SK-N-SH (cell line): ENCODE results near the gene LRIT2. TPM values are rescaled to one million over a fixed set of nuclear protein-coding genes. Genes with fewer than 3 reads are reported as not detected.

Experiments
- CTCF ChIA-PET: fragments of 300-600, 350-600 bp; formaldehyde crosslinking; extraction: SDS; loops from one replicate; lab custom pipeline; 2021; lab: Yijun Ruan, JAX
- POLR2A ChIA-PET: fragments of 350-600 bp; sonication (Branson Sonifier 250); formaldehyde crosslinking; extraction: SDS; loops from one replicate; lab custom pipeline; 2020; ENCODE audit warnings: antibody characterized with exemption, inconsistent platforms; lab: Yijun Ruan, JAX
- DNase-seq: peaks from one replicate; pipeline ENCODE4 v3.0.0; 2012
- H2AFZ ChIP-seq: fragments of 200-600 bp; sonication (generic); 2 replicates; pipeline ENCODE4 v1.8.1; 2016; ENCODE audit warnings: antibody characterized with exemption, mild to moderate bottlenecking, low read depth
- H3F3A ChIP-seq: fragments of 200-600 bp; sonication (generic); replicated peaks from 2 replicates; pipeline ENCODE3; 2016; ENCODE audit warnings: antibody characterized with exemption, mild to moderate bottlenecking; ENCODE audit not compliant: insufficient read depth
- H3K27ac ChIP-seq, 2 experiments: fragments of 200-500 bp in 1 of 2; fragments of 200-600 bp in 1 of 2; sonication (Bioruptor generic) in 1 of 2; sonication (generic), shearing (Covaris generic) in 1 of 2; 2 replicates each; pipeline versions ENCODE4 v1.5.1 to v1.6.1; 2014 to 2016; ENCODE audit warnings: low read depth in 2 of 2, inconsistent platforms in 1 of 2, low read length in 1 of 2, mild to moderate bottlenecking in 1 of 2, mixed read lengths in 1 of 2
- H3K27me3 ChIP-seq: fragments of 200-600 bp; sonication (generic), shearing (Covaris generic); 2 replicates; pipeline ENCODE4 v1.6.1; 2016; ENCODE audit warnings: mixed run types; ENCODE audit not compliant: insufficient read depth
- H3K36me3 ChIP-seq, 2 experiments: fragments of 200-500 bp in 1 of 2; fragments of 200-600 bp in 1 of 2; sonication (Bioruptor generic) in 1 of 2; sonication (generic) in 1 of 2; replicated peaks in 1 of 2; 2 replicates each; pipeline versions ENCODE3 to v1.5.1; 2014 to 2016; ENCODE audit warnings: low read length in 1 of 2, mild to moderate bottlenecking in 1 of 2; ENCODE audit not compliant: insufficient read depth in 2 of 2, control insufficient read depth in 1 of 2
- H3K4me1 ChIP-seq, 2 experiments: fragments of 200-500 bp in 1 of 2; fragments of 200-600 bp in 1 of 2; sonication (Bioruptor generic) in 1 of 2; sonication (generic), shearing (Covaris generic) in 1 of 2; 2 replicates each; pipeline versions ENCODE4 v1.5.1 to v1.6.1; 2014 to 2016; ENCODE audit warnings: low read depth in 1 of 2, low read length in 1 of 2, mixed run types in 1 of 2; ENCODE audit not compliant: insufficient read depth in 2 of 2, control insufficient read depth in 1 of 2
- H3K4me2 ChIP-seq: fragments of 200-600 bp; sonication (generic), shearing (Covaris generic); 2 replicates; pipeline ENCODE4 v1.6.1; 2017; ENCODE audit warnings: mixed run types
- H3K4me3 ChIP-seq, 2 experiments: fragments of 200-500 bp in 1 of 2; fragments of 200-600 bp in 1 of 2; sonication (Bioruptor generic) in 1 of 2; sonication (generic), shearing (Covaris generic) in 1 of 2; 2 replicates each; pipeline versions ENCODE4 v1.5.1 to v1.8.1; 2014 to 2016; ENCODE audit warnings: low read depth in 2 of 2, inconsistent platforms in 1 of 2, low read length in 1 of 2, mild to moderate bottlenecking in 1 of 2, mixed read lengths in 1 of 2, moderate library complexity in 1 of 2
- H3K79me2 ChIP-seq: fragments of 200-600 bp; sonication (generic); 2 replicates; pipeline ENCODE4 v1.8.1; 2017; ENCODE audit warnings: mild to moderate bottlenecking; ENCODE audit not compliant: insufficient read depth
- H3K9ac ChIP-seq: fragments of 200-600 bp; sonication (generic); 2 replicates; pipeline ENCODE4 v1.6.1; 2017; ENCODE audit warnings: mixed run types
- H3K9me2 ChIP-seq: fragments of 200-600 bp; sonication (generic); 2 replicates; pipeline ENCODE4 v1.6.1; 2017; ENCODE audit warnings: mixed run types
- H3K9me3 ChIP-seq: fragments of 200-600 bp; sonication (generic); 2 replicates; pipeline ENCODE4 v1.6.1; 2017; ENCODE audit warnings: mixed run types, mild to moderate bottlenecking, moderate library complexity
- H4K20me1 ChIP-seq: fragments of 200-600 bp; sonication (generic); 2 replicates; pipeline ENCODE4 v1.6.1; 2017; ENCODE audit warnings: mild to moderate bottlenecking, mixed run types; ENCODE audit not compliant: insufficient read depth
- ELF1 ChIP-seq: IDR thresholded peaks from 2 replicates; pipeline ENCODE4 v1.4.0; 2012
- EP300 ChIP-seq, 2 experiments: IDR thresholded peaks; 2 replicates each; pipeline versions ENCODE4 v1.4.0 to v1.6.1; 2012; ENCODE audit warnings: borderline replicate concordance in 1 of 2, low read depth in 1 of 2, low read length in 1 of 2
- FOSL2 ChIP-seq: IDR thresholded peaks from 2 replicates; pipeline ENCODE4 v1.4.0; 2012; ENCODE audit warnings: low read depth, mild to moderate bottlenecking, moderate library complexity, borderline replicate concordance
- FOXJ3 ChIP-seq: sonication (generic); formaldehyde crosslinking; IDR thresholded peaks from 2 replicates; pipeline ENCODE4 v1.5.1; 2020; ENCODE audit warnings: mild to moderate bottlenecking, missing genetic modification reagents
- IRF3 ChIP-seq: fragments of 150-350 bp; IDR thresholded peaks from 2 replicates; pipeline ENCODE4 v1.6.1; 2016; ENCODE audit warnings: mild to moderate bottlenecking, low read depth, low read length
- JUND ChIP-seq: IDR thresholded peaks from 2 replicates; pipeline ENCODE4 v1.4.0; 2012
- MEF2A ChIP-seq: IDR thresholded peaks from 2 replicates; pipeline ENCODE4 v1.4.0; 2012; ENCODE audit warnings: low read depth, borderline replicate concordance
- NFIC ChIP-seq: IDR thresholded peaks from 2 replicates; pipeline ENCODE4 v1.4.0; 2012; ENCODE audit warnings: borderline replicate concordance
- RFX5 ChIP-seq: IDR thresholded peaks from 2 replicates; pipeline ENCODE4 v1.6.1; 2012; ENCODE audit warnings: mild to moderate bottlenecking, improper control_type of control experiment, low read length
- SIN3A ChIP-seq: IDR thresholded peaks from 2 replicates; pipeline ENCODE4 v1.6.1; 2012; ENCODE audit warnings: low read depth, mild to moderate bottlenecking, low read length, moderate library complexity, borderline replicate concordance
- TEAD4 ChIP-seq: IDR thresholded peaks from 2 replicates; pipeline ENCODE4 v1.4.0; 2012; ENCODE audit warnings: mild to moderate bottlenecking, borderline replicate concordance; ENCODE audit not compliant: insufficient read depth
- USF1 ChIP-seq: IDR thresholded peaks from 2 replicates; pipeline ENCODE4 v1.4.0; 2012; ENCODE audit warnings: low read depth, borderline replicate concordance
- YY1 ChIP-seq: IDR thresholded peaks from 2 replicates; pipeline ENCODE4 v1.4.0; 2012; ENCODE audit warnings: low read depth, mild to moderate bottlenecking
- WGBS: methylation state at CpG from one replicate; pipeline ENCODE4 v1.1.6; 2017; ENCODE audit warnings: low lambda C conversion rate; 5-methylcytosine and 5-hydroxymethylcytosine counted together
- polyA plus RNA-seq, 3 experiments: library from polyadenylated mRNA; depleted of rRNA; stranded (reverse); fragments of >200 nt; gene quantifications; 2 replicates each; pipeline ENCODE4 v1.2.3, GENCODE V29; 2012
- TF ChIP-seq, protein P1 (sequence below): fragments of 200-600 bp; sonication (generic); IDR thresholded peaks from 2 replicates; pipeline ENCODE4 v1.6.1; 2017; ENCODE audit warnings: antibody characterized with exemption, mild to moderate bottlenecking, moderate library complexity
- TF ChIP-seq, protein P2 (sequence below): IDR thresholded peaks from 2 replicates; pipeline ENCODE4; 2012
- TF ChIP-seq, protein P3 (sequence below): IDR thresholded peaks from 2 replicates; pipeline ENCODE4 v1.6.1; 2012; ENCODE audit warnings: mild to moderate bottlenecking, low read depth, low read length, moderate library complexity
- TF ChIP-seq, protein P4 (sequence below): fragments of 150-350 bp; IDR thresholded peaks from 2 replicates; pipeline ENCODE4 v1.6.1; 2017; ENCODE audit warnings: antibody characterized with exemption, low read length, low read depth, borderline replicate concordance

LRIT2 gene
- polyA plus RNA-seq, 1 of the 3 experiments (the other 2 are of a cell fraction) = not detected

GRCh38 chr10:84196941-84197340 lies 28.4 kb downstream of the LRIT2 start:
- no peaks in the 10 kb centered on the region for H3K27me3 ChIP-seq
- peaks cover 0 to 11% of the 10 kb centered on the region in 2 experiments; a peak in 1 of 4 replicates for H3K4me1 ChIP-seq
- H4K20me1 ChIP-seq = no peaks in the 10 kb centered on the region
- no peaks in the 10 kb centered on the region for H3K9me2 ChIP-seq
- H3F3A ChIP-seq = no peaks in the 10 kb centered on the region
- TF ChIP-seq YY1 (no peak), EP300 (IDR thresholded peaks at IDR 0.05; ENCODE audit: borderline replicate concordance in 1 of 2, low read depth in 1 of 2, low read length in 1 of 2) (no peak), FOSL2 (no peak), IRF3 (no peak), JUND (no peak), FOXJ3 (no peak), MEF2A (no peak), NFIC (no peak), USF1 (no peak), SIN3A (no peak), ELF1 (no peak), RFX5 (no peak), TEAD4 (no peak)
- TF ChIP-seq, protein P1, sequence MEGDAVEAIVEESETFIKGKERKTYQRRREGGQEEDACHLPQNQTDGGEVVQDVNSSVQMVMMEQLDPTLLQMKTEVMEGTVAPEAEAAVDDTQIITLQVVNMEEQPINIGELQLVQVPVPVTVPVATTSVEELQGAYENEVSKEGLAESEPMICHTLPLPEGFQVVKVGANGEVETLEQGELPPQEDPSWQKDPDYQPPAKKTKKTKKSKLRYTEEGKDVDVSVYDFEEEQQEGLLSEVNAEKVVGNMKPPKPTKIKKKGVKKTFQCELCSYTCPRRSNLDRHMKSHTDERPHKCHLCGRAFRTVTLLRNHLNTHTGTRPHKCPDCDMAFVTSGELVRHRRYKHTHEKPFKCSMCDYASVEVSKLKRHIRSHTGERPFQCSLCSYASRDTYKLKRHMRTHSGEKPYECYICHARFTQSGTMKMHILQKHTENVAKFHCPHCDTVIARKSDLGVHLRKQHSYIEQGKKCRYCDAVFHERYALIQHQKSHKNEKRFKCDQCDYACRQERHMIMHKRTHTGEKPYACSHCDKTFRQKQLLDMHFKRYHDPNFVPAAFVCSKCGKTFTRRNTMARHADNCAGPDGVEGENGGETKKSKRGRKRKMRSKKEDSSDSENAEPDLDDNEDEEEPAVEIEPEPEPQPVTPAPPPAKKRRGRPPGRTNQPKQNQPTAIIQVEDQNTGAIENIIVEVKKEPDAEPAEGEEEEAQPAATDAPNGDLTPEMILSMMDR = no peak
- TF ChIP-seq, protein P2, sequence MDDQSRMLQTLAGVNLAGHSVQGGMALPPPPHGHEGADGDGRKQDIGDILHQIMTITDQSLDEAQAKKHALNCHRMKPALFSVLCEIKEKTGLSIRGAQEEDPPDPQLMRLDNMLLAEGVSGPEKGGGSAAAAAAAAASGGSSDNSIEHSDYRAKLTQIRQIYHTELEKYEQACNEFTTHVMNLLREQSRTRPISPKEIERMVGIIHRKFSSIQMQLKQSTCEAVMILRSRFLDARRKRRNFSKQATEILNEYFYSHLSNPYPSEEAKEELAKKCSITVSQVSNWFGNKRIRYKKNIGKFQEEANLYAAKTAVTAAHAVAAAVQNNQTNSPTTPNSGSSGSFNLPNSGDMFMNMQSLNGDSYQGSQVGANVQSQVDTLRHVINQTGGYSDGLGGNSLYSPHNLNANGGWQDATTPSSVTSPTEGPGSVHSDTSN = no peak
- TF ChIP-seq, protein P3, sequence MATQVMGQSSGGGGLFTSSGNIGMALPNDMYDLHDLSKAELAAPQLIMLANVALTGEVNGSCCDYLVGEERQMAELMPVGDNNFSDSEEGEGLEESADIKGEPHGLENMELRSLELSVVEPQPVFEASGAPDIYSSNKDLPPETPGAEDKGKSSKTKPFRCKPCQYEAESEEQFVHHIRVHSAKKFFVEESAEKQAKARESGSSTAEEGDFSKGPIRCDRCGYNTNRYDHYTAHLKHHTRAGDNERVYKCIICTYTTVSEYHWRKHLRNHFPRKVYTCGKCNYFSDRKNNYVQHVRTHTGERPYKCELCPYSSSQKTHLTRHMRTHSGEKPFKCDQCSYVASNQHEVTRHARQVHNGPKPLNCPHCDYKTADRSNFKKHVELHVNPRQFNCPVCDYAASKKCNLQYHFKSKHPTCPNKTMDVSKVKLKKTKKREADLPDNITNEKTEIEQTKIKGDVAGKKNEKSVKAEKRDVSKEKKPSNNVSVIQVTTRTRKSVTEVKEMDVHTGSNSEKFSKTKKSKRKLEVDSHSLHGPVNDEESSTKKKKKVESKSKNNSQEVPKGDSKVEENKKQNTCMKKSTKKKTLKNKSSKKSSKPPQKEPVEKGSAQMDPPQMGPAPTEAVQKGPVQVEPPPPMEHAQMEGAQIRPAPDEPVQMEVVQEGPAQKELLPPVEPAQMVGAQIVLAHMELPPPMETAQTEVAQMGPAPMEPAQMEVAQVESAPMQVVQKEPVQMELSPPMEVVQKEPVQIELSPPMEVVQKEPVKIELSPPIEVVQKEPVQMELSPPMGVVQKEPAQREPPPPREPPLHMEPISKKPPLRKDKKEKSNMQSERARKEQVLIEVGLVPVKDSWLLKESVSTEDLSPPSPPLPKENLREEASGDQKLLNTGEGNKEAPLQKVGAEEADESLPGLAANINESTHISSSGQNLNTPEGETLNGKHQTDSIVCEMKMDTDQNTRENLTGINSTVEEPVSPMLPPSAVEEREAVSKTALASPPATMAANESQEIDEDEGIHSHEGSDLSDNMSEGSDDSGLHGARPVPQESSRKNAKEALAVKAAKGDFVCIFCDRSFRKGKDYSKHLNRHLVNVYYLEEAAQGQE = no peak
- TF ChIP-seq, protein P4, sequence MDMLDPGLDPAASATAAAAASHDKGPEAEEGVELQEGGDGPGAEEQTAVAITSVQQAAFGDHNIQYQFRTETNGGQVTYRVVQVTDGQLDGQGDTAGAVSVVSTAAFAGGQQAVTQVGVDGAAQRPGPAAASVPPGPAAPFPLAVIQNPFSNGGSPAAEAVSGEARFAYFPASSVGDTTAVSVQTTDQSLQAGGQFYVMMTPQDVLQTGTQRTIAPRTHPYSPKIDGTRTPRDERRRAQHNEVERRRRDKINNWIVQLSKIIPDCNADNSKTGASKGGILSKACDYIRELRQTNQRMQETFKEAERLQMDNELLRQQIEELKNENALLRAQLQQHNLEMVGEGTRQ = no peak
- H3K27ac ChIP-seq = no peak overlapping the region
- DNase-seq = no peak
- no peak overlapping the region for H3K4me3 ChIP-seq
- 80% methylated on average over 3 of the region's 5 CpGs for WGBS
- H3K9me3 ChIP-seq = no peaks in the 10 kb centered on the region
- no peaks in the 10 kb centered on the region for H3K79me2 ChIP-seq
- no peak overlapping the region for H3K4me2 ChIP-seq
- CTCF ChIA-PET = interaction anchor here (1.4 to 5.7 kb wide), 3 partner anchors 8 to 49 kb away, joined by 3 to 34 read pairs (median 13); no protein-coding TSS in a partner anchor
- POLR2A ChIA-PET = no interaction called here
- no peaks in the 10 kb centered on the region for H3K36me3 ChIP-seq
- H2AFZ ChIP-seq = no peak overlapping the region
- H3K9ac ChIP-seq = no peak overlapping the region
